ENCODE data around the gene RASGRP4.
"Not testable (repeated sequence)": the region's sequence is repeated elsewhere in the genome, so short reads cannot be mapped to it uniquely, and the experiment has no call there.

GRCh38 chr19:38362946-38363688, 62.9 kb downstream of the RASGRP4 start:
- not testable (repeated sequence) for TF ChIP-seq CTCF (conservative IDR thresholded peaks at IDR 0.05); ZFX (IDR thresholded peaks at IDR 0.05)

All from C4-2B (cell line).